Endothelial cell of umbilical vein (primary cell): Measurements from ENCODE around the gene C10orf71. TPM values are rescaled to one million over a fixed set of nuclear protein-coding genes. Genes with fewer than 3 reads are reported as not detected.

Experiments
- BruUV-seq: library from RNA; stranded (reverse); fragments of 400-500 nt; replicated peaks from 2 replicates; lab custom pipeline; 2021; lab: Mats Ljungman, UMichigan
- CTCF ChIA-PET: fragments of 300-600, 350-600 bp; sonication (Branson Sonifier 250); formaldehyde crosslinking; loops from one replicate; lab custom pipeline; 2021; ENCODE audit warnings: antibody characterized with exemption, inconsistent platforms; lab: Charles Lee
- POLR2A ChIA-PET: fragments of 300-600, 350-600 bp; sonication (Branson Sonifier 250); formaldehyde crosslinking; loops from one replicate; lab custom pipeline; 2021; ENCODE audit warnings: antibody characterized with exemption, inconsistent platforms; lab: Charles Lee
- DNase-seq: peaks from one replicate; pipeline ENCODE4 v3.0.0-alpha.2; 2011; ENCODE audit warnings: low read depth, low spot score
- FAIRE-seq: peaks from 2 replicates; lab custom pipeline; 2011; peaks lifted over from hg19 to GRCh38; lab: Jason Lieb, UNC
- H2AFZ ChIP-seq: 2 replicates; pipeline ENCODE4 v1.6.0; 2012; ENCODE audit warnings: low read depth, low read length, control low read depth, inconsistent platforms
- H3K27ac ChIP-seq: 2 replicates; pipeline ENCODE4 v1.5.1; 2011; ENCODE audit warnings: low read depth, mild to moderate bottlenecking, control low read depth, low read length, moderate library complexity; ENCODE audit not compliant: insufficient read depth
- H3K27me3 ChIP-seq, 2 experiments: 2 replicates each; pipeline versions ENCODE4 v1.6.0 to v1.6.1; 2011; ENCODE audit warnings: low read length in 2 of 2, mixed read lengths in 1 of 2; ENCODE audit not compliant: control insufficient read depth in 2 of 2, insufficient read depth in 2 of 2
- H3K36me3 ChIP-seq, 2 experiments: 2 replicates in 1 of 2; 3 replicates in 1 of 2; pipeline ENCODE4 v1.5.1; 2011; ENCODE audit warnings: low read length in 2 of 2, mild to moderate bottlenecking in 1 of 2, moderate library complexity in 1 of 2; ENCODE audit not compliant: control insufficient read depth in 2 of 2, insufficient read depth in 2 of 2; ENCODE audit errors: extremely low read depth in 1 of 2
- H3K4me1 ChIP-seq: 3 replicates; pipeline ENCODE4 v1.5.1; 2011; ENCODE audit warnings: mild to moderate bottlenecking, low read length; ENCODE audit not compliant: control insufficient read depth, insufficient read depth; ENCODE audit errors: extremely low read depth
- H3K4me2 ChIP-seq: 2 replicates; pipeline ENCODE4 v1.6.1; 2011; ENCODE audit warnings: low read length, control low read depth, mixed read lengths; ENCODE audit not compliant: insufficient read depth
- H3K4me3 ChIP-seq, 3 experiments: fragments of 200-600 bp in 1 of 3; sonication (generic), shearing (Covaris generic) in 1 of 3; replicated peaks in 1 of 3; 2 replicates each; pipeline ENCODE4 v1.5.1; 2011 to 2016; ENCODE audit warnings: control low read depth in 3 of 3, low read length in 3 of 3, mild to moderate bottlenecking in 2 of 3, inconsistent platforms in 1 of 3, low read depth in 1 of 3, moderate library complexity in 1 of 3; ENCODE audit not compliant: insufficient read depth in 1 of 3
- H3K79me2 ChIP-seq: 2 replicates; pipeline ENCODE4 v1.6.0; 2012; ENCODE audit warnings: low read length, inconsistent platforms; ENCODE audit not compliant: control insufficient read depth, insufficient read depth
- H3K9ac ChIP-seq: replicated peaks from 2 replicates; pipeline ENCODE3; 2011; ENCODE audit warnings: low read length, control low read depth; ENCODE audit not compliant: insufficient read depth; ENCODE audit errors: extremely low read depth
- H3K9me1 ChIP-seq: replicated peaks from 3 replicates; pipeline ENCODE4 v1.6.0; 2011; ENCODE audit warnings: mild to moderate bottlenecking, low read length; ENCODE audit not compliant: control insufficient read depth, insufficient read depth; ENCODE audit errors: extremely low read depth
- H3K9me3 ChIP-seq: replicated peaks from 2 replicates; pipeline ENCODE4 v1.5.1; 2012; ENCODE audit warnings: low read length, inconsistent platforms; ENCODE audit not compliant: control insufficient read depth, insufficient read depth
- H4K20me1 ChIP-seq: replicated peaks from 2 replicates; pipeline ENCODE3; 2011; ENCODE audit warnings: mild to moderate bottlenecking, low read length; ENCODE audit not compliant: control insufficient read depth, insufficient read depth; ENCODE audit errors: extremely low read depth
- CTCF ChIP-seq, 2 donors: IDR thresholded peaks; 1 replicate in 1 of 2; 2 replicates in 1 of 2; pipeline ENCODE4 v1.5.1; 2011; ENCODE audit warnings: low read length in 2 of 2, mild to moderate bottlenecking in 2 of 2, moderate library complexity in 2 of 2, control low read depth in 1 of 2, inconsistent platforms in 1 of 2, low read depth in 1 of 2; ENCODE audit not compliant: insufficient read depth in 1 of 2; ENCODE audit errors: extremely low read depth in 1 of 2
- EZH2 ChIP-seq: IDR thresholded peaks from 2 replicates; pipeline ENCODE4 v1.6.1; 2012; ENCODE audit warnings: borderline replicate concordance, low read depth, mild to moderate bottlenecking, moderate library complexity, low read length, inconsistent platforms; ENCODE audit not compliant: severe bottlenecking
- FOS ChIP-seq: IDR thresholded peaks from 2 replicates; pipeline ENCODE4 v1.6.1; 2011; ENCODE audit warnings: mild to moderate bottlenecking, low read length, moderate library complexity, borderline replicate concordance; ENCODE audit not compliant: insufficient read depth
- GATA2 ChIP-seq: IDR thresholded peaks from 2 replicates; pipeline ENCODE4 v1.7.0; 2011; ENCODE audit warnings: low read depth, mild to moderate bottlenecking, moderate library complexity, mixed read lengths, low read length; ENCODE audit not compliant: insufficient read length, insufficient read depth
- JUN ChIP-seq: IDR thresholded peaks from 2 replicates; pipeline ENCODE4 v1.6.1; 2011; ENCODE audit warnings: borderline replicate concordance, low read depth; ENCODE audit not compliant: insufficient read length, insufficient read depth
- MAX ChIP-seq: IDR thresholded peaks from 2 replicates; pipeline ENCODE4 v1.6.1; 2011; ENCODE audit not compliant: insufficient read depth, insufficient read length
- MYC ChIP-seq: IDR thresholded peaks from one replicate; pipeline ENCODE4 v1.6.1; 2011; ENCODE audit warnings: mild to moderate bottlenecking, low read depth, low read length
- POLR2A ChIP-seq: IDR thresholded peaks from 2 replicates; pipeline ENCODE4 v1.6.1; 2012; ENCODE audit warnings: low read depth, mild to moderate bottlenecking, control low read depth, low read length
- POLR2AphosphoS5 ChIP-seq: IDR thresholded peaks from 2 replicates; pipeline ENCODE4 v1.6.1; 2012; ENCODE audit warnings: low read depth, mild to moderate bottlenecking, control low read depth, low read length, moderate library complexity; ENCODE audit not compliant: insufficient read depth
- dilution Hi-C: fragments of 300-500 bp; cut with MboI; formaldehyde crosslinking; loops from one replicate; pipeline ENCODE4 v1.15.0; 2019; ENCODE audit warnings: low sequenced_read_pairs; ENCODE audit not compliant: extremely low pct_ligation_motif_present
- intact Hi-C: fragments of 100-400 bp; cut with micrococcal nuclease; formaldehyde crosslinking; loops from one replicate; pipeline ENCODE4 v1.10.0; 2022
- polyA plus RNA-seq, 4 experiments: library from polyadenylated mRNA; depleted of rRNA in 3 of 4; stranded (reverse) in 3 of 4; unstranded in 1 of 4; fragments of >200 nt; gene quantifications; 2 replicates each; pipeline versions ENCODE4 v1.2.1 to v1.2.3, GENCODE V29; 2011 to 2012; ENCODE audit warnings: missing spikeins in 1 of 4
- total RNA-seq: library from RNA; stranded (reverse); gene quantifications from 2 replicates; pipeline ENCODE4 v1.2.3, GENCODE V29; 2021

The C10orf71 gene
- total and polyA plus RNA-seq, 2 donors (not counting 3 experiments of a cell fraction or from before 2014, with no cell fraction given), result not detected

DNA sequence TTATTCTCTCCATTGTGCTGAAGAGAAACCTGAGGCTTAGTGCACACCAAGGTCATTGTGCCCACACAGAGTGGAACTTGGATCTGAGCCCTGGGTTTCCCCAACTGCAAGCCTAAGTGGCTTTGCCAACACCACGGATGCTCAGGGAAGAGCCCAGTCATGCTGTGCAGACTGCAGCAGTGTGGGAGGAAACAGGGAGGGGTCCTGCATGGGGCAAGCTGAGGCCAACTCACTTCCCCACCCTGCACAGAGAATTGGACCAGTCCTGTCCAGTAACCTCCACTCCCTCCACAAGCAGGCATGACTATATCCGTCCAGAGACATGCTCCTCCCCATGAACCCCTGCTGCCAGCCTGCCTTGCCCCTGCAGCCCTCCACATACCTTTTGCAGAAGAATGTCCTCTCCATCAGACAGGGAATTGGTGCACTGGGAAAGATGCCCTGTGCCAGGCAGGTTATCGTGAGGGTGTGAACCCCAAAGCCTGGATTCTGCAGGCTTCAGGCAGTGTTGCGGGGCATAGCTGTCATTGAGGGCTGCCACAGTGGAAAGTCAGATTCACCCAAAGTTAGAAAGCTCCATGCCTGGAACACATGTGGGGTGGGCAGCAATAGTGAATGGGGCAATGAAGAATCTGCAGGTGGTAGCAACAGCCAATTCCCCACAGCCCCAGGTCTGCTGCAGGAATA is 52.0 kb downstream of the C10orf71 start:
- no peaks in the 10 kb centered on the region for H3K27me3 ChIP-seq
- CTCF ChIA-PET, result no interaction called here
- TF ChIP-seq EZH2, result no peak
- no peak for TF ChIP-seq FOS
- no peak for TF ChIP-seq CTCF (IDR thresholded peaks at IDR 0.05; ENCODE audit: extremely low read depth in 1 of 2, insufficient read depth in 1 of 2, low read depth in 1 of 2, low read length in 2 of 2)
- no peak for TF ChIP-seq MAX
- no peak for TF ChIP-seq GATA2
- TF ChIP-seq POLR2AphosphoS5, result no peak
- TF ChIP-seq JUN, result no peak
- TF ChIP-seq MYC, result no peak
- no peak for TF ChIP-seq POLR2A
- no peaks in the 10 kb centered on the region for H3K9me3 ChIP-seq
- no peak overlapping the region for H3K4me3 ChIP-seq
- no peak for DNase-seq
- no peaks in the 10 kb centered on the region for H3K9me1 ChIP-seq
- FAIRE-seq, result no peak
- intact Hi-C loops, result no loop called here
- H3K27ac ChIP-seq, result no peak overlapping the region
- dilution Hi-C loops, result no loop called here
- H3K36me3 ChIP-seq, result no peaks in the 10 kb centered on the region
- H3K4me2 ChIP-seq, result no peak overlapping the region
- BruUV-seq, result no TSS peak
- POLR2A ChIA-PET, result no interaction called here
- H3K9ac ChIP-seq, result no peak overlapping the region
- no peaks in the 10 kb centered on the region for H3K79me2 ChIP-seq
- no peaks in the 10 kb centered on the region for H3K4me1 ChIP-seq
- no peak overlapping the region for H2AFZ ChIP-seq
- H4K20me1 ChIP-seq, result no peaks in the 10 kb centered on the region
